K562 (cell line): ENCODE results near the gene ATXN2L. TPM values are rescaled to one million over a fixed set of nuclear protein-coding genes. Genes with fewer than 3 reads are reported as not detected.

ENCODE experiments used
- BCL6 ChIP-seq: fragments of 250-450 bp; sonication (Bioruptor Pico); IDR thresholded peaks from 2 replicates; pipeline ENCODE4 v1.4.0; 2020
- CREBBP ChIP-seq: IDR thresholded peaks from one replicate; pipeline ENCODE4 v1.6.1; 2012; ENCODE audit warnings: low read depth, mild to moderate bottlenecking, control low read depth, inconsistent platforms, low read length
- DIDO1 ChIP-seq: fragments of 450-650 bp; IDR thresholded peaks from 2 replicates; pipeline ENCODE4 v1.6.1; 2016; ENCODE audit warnings: low read depth, missing biosample characterization, missing genetic modification characterization
- E2F3 ChIP-seq: fragments of 250-450 bp; sonication (Bioruptor Pico); IDR thresholded peaks from 2 replicates; pipeline ENCODE4 v1.4.0; 2020; ENCODE audit warnings: mild to moderate bottlenecking
- ERF ChIP-seq: fragments of 450-650 bp; formaldehyde crosslinking; IDR thresholded peaks from 2 replicates; pipeline ENCODE4 v1.4.0; 2020; ENCODE audit warnings: mild to moderate bottlenecking, mixed read lengths
- GTF2E2 ChIP-seq: fragments of 200-800 bp; sonication (Bioruptor generic); IDR thresholded peaks from 2 replicates; pipeline ENCODE4 v1.6.1; 2016; ENCODE audit warnings: missing genetic modification characterization, missing compliant biosample characterization
- HNRNPH1 ChIP-seq: fragments of 200-400 bp; formaldehyde crosslinking; optimal IDR thresholded peaks from 2 replicates; pipeline ENCODE3; 2017; ENCODE audit warnings: low read depth, mild to moderate bottlenecking, low read length, moderate library complexity
- MCM3 ChIP-seq: fragments of 450-650 bp; IDR thresholded peaks from 2 replicates; pipeline ENCODE4 v1.6.1; 2016
- NCOA6 ChIP-seq: fragments of 450-650 bp; IDR thresholded peaks from 2 replicates; pipeline ENCODE4 v1.6.1; 2017; ENCODE audit warnings: mild to moderate bottlenecking
- NFE2 ChIP-seq: IDR thresholded peaks from 2 replicates; pipeline ENCODE4 v1.6.1; 2014; ENCODE audit warnings: antibody characterized with exemption, low read depth
- POLR2G ChIP-seq: fragments of 200-400 bp; formaldehyde crosslinking; IDR thresholded peaks from 2 replicates; pipeline ENCODE4 v1.6.1; 2017; ENCODE audit warnings: low read depth, mild to moderate bottlenecking, antibody characterized with exemption, low read length, moderate library complexity
- RBM25 ChIP-seq: fragments of 200-400 bp; formaldehyde crosslinking; IDR thresholded peaks from 2 replicates; pipeline ENCODE4 v1.6.1; 2018; ENCODE audit warnings: low read length, low read depth, moderate library complexity; ENCODE audit not compliant: severe bottlenecking
- SMARCA4 ChIP-seq: fragments of 450-650 bp; IDR thresholded peaks from 2 replicates; pipeline ENCODE4 v1.6.1; 2016
- STAT5A ChIP-seq: IDR thresholded peaks from 2 replicates; pipeline ENCODE4 v1.6.1; 2012; ENCODE audit warnings: low read length, inconsistent platforms, borderline replicate concordance
- TAF7 ChIP-seq: fragments of 450-650 bp; IDR thresholded peaks from 2 replicates; pipeline ENCODE4 v1.6.1; 2016; ENCODE audit warnings: missing genetic modification characterization, missing compliant biosample characterization
- ZNF174 ChIP-seq: fragments of 250-450 bp; sonication (Bioruptor Pico); IDR thresholded peaks from 2 replicates; pipeline ENCODE4 v1.4.0; 2020; ENCODE audit warnings: mild to moderate bottlenecking
- ZNF232 ChIP-seq: sonication (generic); formaldehyde crosslinking; IDR thresholded peaks from 2 replicates; pipeline ENCODE4 v1.8.0; 2022; ENCODE audit warnings: mild to moderate bottlenecking, missing genetic modification reagents
- ZNF717 ChIP-seq: fragments of 250-450 bp; sonication (Bioruptor Pico); IDR thresholded peaks from 2 replicates; pipeline ENCODE4 v1.5.0; 2021
- ZNF785 ChIP-seq: fragments of 250-450 bp; sonication (Bioruptor Pico); IDR thresholded peaks from 2 replicates; pipeline ENCODE4 v1.4.0; 2020; ENCODE audit warnings: mild to moderate bottlenecking
- polyA plus RNA-seq, 8 experiments: library from polyadenylated mRNA; depleted of rRNA in 4 of 8; stranded (reverse) in 5 of 8; unstranded in 3 of 8; fragments of >200 nt; fragmentation: Nextera tagmentation in 2 of 8; fragmentation: Illumina TruSeq in 1 of 8; extraction: Ambion mirVana in 2 of 8; extraction: Trizol in 1 of 8; gene quantifications; 2 replicates each; pipeline versions ENCODE4 v1.2.1 to v1.2.3, GENCODE V29; 2011 to 2014; ENCODE audit warnings: inconsistent platforms in 1 of 8, missing spikeins in 1 of 8
- total RNA-seq, 7 experiments: library from RNA; depleted of rRNA in 6 of 7; stranded (reverse); fragments of >200 nt in 6 of 7; fragmentation: Illumina TruSeq in 2 of 7; extraction: Trizol in 2 of 7; gene quantifications; 2 replicates each; pipeline versions ENCODE4 v1.2.1 to v1.2.3, GENCODE V29; 2011 to 2021; ENCODE audit warnings: low replicate concordance in 1 of 7
- TF ChIP-seq, protein P1 (sequence below): fragments of 250-450 bp; sonication (Bioruptor Pico); IDR thresholded peaks from 2 replicates; pipeline ENCODE4 v1.8.0; 2021; ENCODE audit warnings: mild to moderate bottlenecking, moderate library complexity
- TF ChIP-seq, protein P2 (sequence below): fragments of 450-650 bp; IDR thresholded peaks from 2 replicates; pipeline ENCODE4 v1.6.1; 2014; ENCODE audit warnings: low read depth, mild to moderate bottlenecking, moderate library complexity, borderline replicate concordance
- TF ChIP-seq, protein P3 (sequence below): fragments of 250-450 bp; sonication (Bioruptor Pico); IDR thresholded peaks from 2 replicates; pipeline ENCODE4 v1.9.0; 2021; ENCODE audit warnings: mild to moderate bottlenecking
- TF ChIP-seq, protein P4 (sequence below): fragments of 250-450 bp; sonication (Bioruptor Pico); IDR thresholded peaks from 2 replicates; pipeline ENCODE4 v1.5.1; 2021; ENCODE audit warnings: mild to moderate bottlenecking
- TF ChIP-seq, protein P5 (sequence below): fragments of 250-450 bp; sonication (Bioruptor Pico); IDR thresholded peaks from 2 replicates; pipeline ENCODE4 v1.5.0; 2022; ENCODE audit warnings: mild to moderate bottlenecking

The ATXN2L gene
- total and polyA plus RNA-seq, 9 of the 15 experiments (the other 6 are each of a cell fraction or from before 2014, with no cell fraction given): 3.8 to 280 (median 37.2) TPM

DNA sequence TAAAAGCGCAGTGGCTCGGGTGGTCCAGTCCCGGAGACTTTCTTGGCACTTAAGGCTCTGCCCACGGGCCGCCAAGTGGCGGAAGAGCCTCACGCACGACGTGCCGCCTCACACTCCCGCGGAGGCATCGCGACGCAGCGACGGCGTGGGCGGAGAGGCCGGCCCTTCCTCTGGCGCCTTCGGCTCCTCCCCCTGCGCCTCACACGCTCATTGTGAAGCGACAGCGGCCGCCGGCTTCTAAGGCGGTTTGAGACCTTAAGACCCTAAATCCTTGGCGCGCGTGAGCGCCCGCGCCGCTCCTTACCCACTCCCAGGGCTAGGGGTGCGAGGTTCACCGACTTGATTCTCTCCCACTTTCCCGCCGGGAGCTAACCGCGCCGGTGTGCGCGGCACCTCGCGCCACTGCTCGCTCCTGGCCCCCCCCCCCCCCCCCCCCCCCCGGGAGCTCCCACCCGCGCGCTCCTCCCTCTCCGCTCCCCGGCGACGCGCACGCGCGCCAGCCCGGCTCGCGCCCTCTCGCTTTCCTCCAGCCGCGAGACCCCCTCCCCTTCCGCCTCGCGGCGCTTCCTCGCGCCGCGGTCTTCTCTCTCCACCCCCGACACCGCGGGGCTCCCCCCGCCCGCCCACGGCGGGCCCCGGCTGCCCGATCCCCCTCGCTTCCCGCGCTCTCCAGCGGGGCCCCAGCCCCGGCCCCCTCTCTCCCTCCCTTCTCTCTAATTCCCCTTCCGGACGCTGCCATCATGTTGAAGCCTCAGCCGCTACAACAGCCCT is at the start of gene ATXN2L (continued):
- TF ChIP-seq, protein P1, sequence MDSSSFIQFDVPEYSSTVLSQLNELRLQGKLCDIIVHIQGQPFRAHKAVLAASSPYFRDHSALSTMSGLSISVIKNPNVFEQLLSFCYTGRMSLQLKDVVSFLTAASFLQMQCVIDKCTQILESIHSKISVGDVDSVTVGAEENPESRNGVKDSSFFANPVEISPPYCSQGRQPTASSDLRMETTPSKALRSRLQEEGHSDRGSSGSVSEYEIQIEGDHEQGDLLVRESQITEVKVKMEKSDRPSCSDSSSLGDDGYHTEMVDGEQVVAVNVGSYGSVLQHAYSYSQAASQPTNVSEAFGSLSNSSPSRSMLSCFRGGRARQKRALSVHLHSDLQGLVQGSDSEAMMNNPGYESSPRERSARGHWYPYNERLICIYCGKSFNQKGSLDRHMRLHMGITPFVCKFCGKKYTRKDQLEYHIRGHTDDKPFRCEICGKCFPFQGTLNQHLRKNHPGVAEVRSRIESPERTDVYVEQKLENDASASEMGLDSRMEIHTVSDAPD (CRISPR knock-in tag): no peak
- no peak; the same call in 1 of the 2 replicates for TF ChIP-seq STAT5A
- no peak for TF ChIP-seq CREBBP
- TF ChIP-seq TAF7 (tag): peak; percentile 51; the same call in 1 of the 2 replicates
- TF ChIP-seq NCOA6: peak; percentile 100
- TF ChIP-seq BCL6 (CRISPR knock-in tag): no peak
- TF ChIP-seq NFE2: peak; percentile 23; the same call in 1 of the 2 replicates
- TF ChIP-seq POLR2G: peak; percentile 88
- TF ChIP-seq GTF2E2: no peak
- TF ChIP-seq HNRNPH1: no peak
- no peak for TF ChIP-seq SMARCA4
- TF ChIP-seq DIDO1: peak; percentile 83
- TF ChIP-seq MCM3: no peak
- TF ChIP-seq, protein P2, sequence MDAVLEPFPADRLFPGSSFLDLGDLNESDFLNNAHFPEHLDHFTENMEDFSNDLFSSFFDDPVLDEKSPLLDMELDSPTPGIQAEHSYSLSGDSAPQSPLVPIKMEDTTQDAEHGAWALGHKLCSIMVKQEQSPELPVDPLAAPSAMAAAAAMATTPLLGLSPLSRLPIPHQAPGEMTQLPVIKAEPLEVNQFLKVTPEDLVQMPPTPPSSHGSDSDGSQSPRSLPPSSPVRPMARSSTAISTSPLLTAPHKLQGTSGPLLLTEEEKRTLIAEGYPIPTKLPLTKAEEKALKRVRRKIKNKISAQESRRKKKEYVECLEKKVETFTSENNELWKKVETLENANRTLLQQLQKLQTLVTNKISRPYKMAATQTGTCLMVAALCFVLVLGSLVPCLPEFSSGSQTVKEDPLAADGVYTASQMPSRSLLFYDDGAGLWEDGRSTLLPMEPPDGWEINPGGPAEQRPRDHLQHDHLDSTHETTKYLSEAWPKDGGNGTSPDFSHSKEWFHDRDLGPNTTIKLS: 0 out of 2 replicates have a peak, but pooled peaks have one; percentile 61
- TF ChIP-seq ZNF785 (CRISPR knock-in tag): no peak
- TF ChIP-seq, protein P3, sequence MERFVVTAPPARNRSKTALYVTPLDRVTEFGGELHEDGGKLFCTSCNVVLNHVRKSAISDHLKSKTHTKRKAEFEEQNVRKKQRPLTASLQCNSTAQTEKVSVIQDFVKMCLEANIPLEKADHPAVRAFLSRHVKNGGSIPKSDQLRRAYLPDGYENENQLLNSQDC (CRISPR knock-in tag): no peak; the same call in 1 of the 2 replicates
- no peak for TF ChIP-seq ZNF717
- TF ChIP-seq, protein P4, sequence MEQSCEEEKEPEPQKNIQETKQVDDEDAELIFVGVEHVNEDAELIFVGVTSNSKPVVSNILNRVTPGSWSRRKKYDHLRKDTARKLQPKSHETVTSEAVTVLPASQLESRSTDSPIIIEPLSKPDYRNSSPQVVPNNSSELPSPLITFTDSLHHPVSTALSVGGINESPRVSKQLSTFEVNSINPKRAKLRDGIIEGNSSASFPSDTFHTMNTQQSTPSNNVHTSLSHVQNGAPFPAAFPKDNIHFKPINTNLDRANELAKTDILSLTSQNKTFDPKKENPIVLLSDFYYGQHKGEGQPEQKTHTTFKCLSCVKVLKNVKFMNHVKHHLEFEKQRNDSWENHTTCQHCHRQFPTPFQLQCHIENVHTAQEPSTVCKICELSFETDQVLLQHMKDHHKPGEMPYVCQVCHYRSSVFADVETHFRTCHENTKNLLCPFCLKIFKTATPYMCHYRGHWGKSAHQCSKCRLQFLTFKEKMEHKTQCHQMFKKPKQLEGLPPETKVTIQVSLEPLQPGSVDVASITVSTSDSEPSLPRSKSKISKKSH (CRISPR knock-in tag): no peak
- TF ChIP-seq ZNF232 (CRISPR knock-in tag): no peak
- peak; percentile 79 for TF ChIP-seq E2F3
- TF ChIP-seq RBM25: peak; percentile 41
- TF ChIP-seq, protein P5, sequence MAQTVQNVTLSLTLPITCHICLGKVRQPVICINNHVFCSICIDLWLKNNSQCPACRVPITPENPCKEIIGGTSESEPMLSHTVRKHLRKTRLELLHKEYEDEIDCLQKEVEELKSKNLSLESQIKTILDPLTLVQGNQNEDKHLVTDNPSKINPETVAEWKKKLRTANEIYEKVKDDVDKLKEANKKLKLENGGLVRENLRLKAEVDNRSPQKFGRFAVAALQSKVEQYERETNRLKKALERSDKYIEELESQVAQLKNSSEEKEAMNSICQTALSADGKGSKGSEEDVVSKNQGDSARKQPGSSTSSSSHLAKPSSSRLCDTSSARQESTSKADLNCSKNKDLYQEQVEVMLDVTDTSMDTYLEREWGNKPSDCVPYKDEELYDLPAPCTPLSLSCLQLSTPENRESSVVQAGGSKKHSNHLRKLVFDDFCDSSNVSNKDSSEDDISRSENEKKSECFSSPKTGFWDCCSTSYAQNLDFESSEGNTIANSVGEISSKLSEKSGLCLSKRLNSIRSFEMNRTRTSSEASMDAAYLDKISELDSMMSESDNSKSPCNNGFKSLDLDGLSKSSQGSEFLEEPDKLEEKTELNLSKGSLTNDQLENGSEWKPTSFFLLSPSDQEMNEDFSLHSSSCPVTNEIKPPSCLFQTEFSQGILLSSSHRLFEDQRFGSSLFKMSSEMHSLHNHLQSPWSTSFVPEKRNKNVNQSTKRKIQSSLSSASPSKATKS (CRISPR knock-in tag): no peak
- no peak for TF ChIP-seq ZNF174 (CRISPR knock-in tag)
- TF ChIP-seq ERF (CRISPR knock-in tag): peak; percentile 88
